IMR-90 (cell line): ENCODE results near the gene SPAG16.

Experiments
- BHLHE40 ChIP-seq: fragments of 150-350 bp; IDR thresholded peaks from 2 replicates; pipeline ENCODE4 v1.6.1; 2016; ENCODE audit warnings: mild to moderate bottlenecking, low read depth, low read length
- CEBPB ChIP-seq: IDR thresholded peaks from 2 replicates; pipeline ENCODE4 v1.6.1; 2012; ENCODE audit warnings: low read depth, low read length, improper control_type of control experiment
- MAFK ChIP-seq: IDR thresholded peaks from 2 replicates; pipeline ENCODE4 v1.6.1; 2012; ENCODE audit warnings: low read depth, low read length, improper control_type of control experiment
- MAZ ChIP-seq: IDR thresholded peaks from 2 replicates; pipeline ENCODE4 v1.6.1; 2012; ENCODE audit warnings: low read depth, mild to moderate bottlenecking, low read length, improper control_type of control experiment, moderate library complexity, borderline replicate concordance
- MXI1 ChIP-seq: IDR thresholded peaks from 2 replicates; pipeline ENCODE4 v1.6.1; 2012; ENCODE audit warnings: low read depth, mild to moderate bottlenecking, low read length, moderate library complexity, borderline replicate concordance
- POLR2A ChIP-seq: IDR thresholded peaks from 2 replicates; pipeline ENCODE4 v1.6.1; 2012; ENCODE audit warnings: mild to moderate bottlenecking, low read depth, low read length
- RAD21 ChIP-seq: IDR thresholded peaks from 2 replicates; pipeline ENCODE4 v1.6.1; 2012; ENCODE audit warnings: low read length, improper control_type of control experiment
- RCOR1 ChIP-seq: IDR thresholded peaks from 2 replicates; pipeline ENCODE4 v1.6.1; 2012; ENCODE audit warnings: mild to moderate bottlenecking, low read length, improper control_type of control experiment; ENCODE audit not compliant: insufficient replicate concordance
- RFX5 ChIP-seq: IDR thresholded peaks from 2 replicates; pipeline ENCODE4 v1.8.0; 2012; ENCODE audit warnings: low read depth, mild to moderate bottlenecking, low read length, moderate library complexity
- TF ChIP-seq, protein P1 (sequence below): fragments of 150-350 bp; IDR thresholded peaks from 2 replicates; pipeline ENCODE4 v1.6.1; 2017; ENCODE audit warnings: mild to moderate bottlenecking, antibody characterized with exemption, low read length, low read depth
- TF ChIP-seq, protein P2 (sequence below): conservative IDR thresholded peaks from 2 replicates; pipeline ENCODE4 v1.5.1; 2012; ENCODE audit warnings: mild to moderate bottlenecking, low read depth, low read length, improper control_type of control experiment
- TF ChIP-seq, protein P3 (sequence below): fragments of 150-350 bp; IDR thresholded peaks from 2 replicates; pipeline ENCODE4 v1.6.1; 2016; ENCODE audit warnings: low read depth, mild to moderate bottlenecking, low read length, moderate library complexity, borderline replicate concordance

DNA sequence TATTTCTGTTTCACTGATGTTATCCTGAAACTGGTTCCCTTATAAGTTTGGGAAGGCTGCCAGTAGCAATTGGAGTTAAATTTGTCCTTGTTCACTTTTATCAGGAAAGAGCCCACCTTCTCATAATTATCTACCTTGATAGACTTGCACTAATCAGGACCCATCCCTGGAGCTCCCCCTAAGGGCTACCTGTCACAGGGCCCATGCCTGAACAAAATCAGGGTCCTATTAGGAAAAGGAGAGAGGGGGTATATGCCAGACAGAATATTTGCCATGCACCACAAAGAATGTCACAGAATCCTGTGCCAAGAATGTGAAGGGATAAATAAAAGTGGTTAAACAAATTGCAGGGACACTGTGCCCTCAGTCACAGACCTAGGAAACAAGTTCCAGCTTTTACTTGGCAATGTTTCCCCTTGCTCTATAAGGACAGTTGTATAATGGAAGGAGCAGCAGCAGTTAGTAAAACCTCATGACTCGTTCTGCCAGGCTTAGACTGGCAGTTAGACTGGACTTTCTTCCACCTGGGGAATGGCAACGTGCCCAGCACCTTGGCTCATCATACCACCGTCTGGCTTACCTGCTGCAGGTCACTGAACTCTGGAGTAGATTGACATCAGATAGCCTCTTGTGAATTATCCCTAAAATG, 1094.3 kb downstream of the SPAG16 start:
- TF ChIP-seq MXI1 = no peak
- no peak for TF ChIP-seq CEBPB
- TF ChIP-seq, protein P1, sequence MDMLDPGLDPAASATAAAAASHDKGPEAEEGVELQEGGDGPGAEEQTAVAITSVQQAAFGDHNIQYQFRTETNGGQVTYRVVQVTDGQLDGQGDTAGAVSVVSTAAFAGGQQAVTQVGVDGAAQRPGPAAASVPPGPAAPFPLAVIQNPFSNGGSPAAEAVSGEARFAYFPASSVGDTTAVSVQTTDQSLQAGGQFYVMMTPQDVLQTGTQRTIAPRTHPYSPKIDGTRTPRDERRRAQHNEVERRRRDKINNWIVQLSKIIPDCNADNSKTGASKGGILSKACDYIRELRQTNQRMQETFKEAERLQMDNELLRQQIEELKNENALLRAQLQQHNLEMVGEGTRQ = no peak
- TF ChIP-seq POLR2A = no peak
- TF ChIP-seq, protein P2, sequence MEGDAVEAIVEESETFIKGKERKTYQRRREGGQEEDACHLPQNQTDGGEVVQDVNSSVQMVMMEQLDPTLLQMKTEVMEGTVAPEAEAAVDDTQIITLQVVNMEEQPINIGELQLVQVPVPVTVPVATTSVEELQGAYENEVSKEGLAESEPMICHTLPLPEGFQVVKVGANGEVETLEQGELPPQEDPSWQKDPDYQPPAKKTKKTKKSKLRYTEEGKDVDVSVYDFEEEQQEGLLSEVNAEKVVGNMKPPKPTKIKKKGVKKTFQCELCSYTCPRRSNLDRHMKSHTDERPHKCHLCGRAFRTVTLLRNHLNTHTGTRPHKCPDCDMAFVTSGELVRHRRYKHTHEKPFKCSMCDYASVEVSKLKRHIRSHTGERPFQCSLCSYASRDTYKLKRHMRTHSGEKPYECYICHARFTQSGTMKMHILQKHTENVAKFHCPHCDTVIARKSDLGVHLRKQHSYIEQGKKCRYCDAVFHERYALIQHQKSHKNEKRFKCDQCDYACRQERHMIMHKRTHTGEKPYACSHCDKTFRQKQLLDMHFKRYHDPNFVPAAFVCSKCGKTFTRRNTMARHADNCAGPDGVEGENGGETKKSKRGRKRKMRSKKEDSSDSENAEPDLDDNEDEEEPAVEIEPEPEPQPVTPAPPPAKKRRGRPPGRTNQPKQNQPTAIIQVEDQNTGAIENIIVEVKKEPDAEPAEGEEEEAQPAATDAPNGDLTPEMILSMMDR = no peak
- no peak for TF ChIP-seq RCOR1
- no peak for TF ChIP-seq MAZ
- TF ChIP-seq BHLHE40 = no peak
- no peak for TF ChIP-seq MAFK
- TF ChIP-seq, protein P3, sequence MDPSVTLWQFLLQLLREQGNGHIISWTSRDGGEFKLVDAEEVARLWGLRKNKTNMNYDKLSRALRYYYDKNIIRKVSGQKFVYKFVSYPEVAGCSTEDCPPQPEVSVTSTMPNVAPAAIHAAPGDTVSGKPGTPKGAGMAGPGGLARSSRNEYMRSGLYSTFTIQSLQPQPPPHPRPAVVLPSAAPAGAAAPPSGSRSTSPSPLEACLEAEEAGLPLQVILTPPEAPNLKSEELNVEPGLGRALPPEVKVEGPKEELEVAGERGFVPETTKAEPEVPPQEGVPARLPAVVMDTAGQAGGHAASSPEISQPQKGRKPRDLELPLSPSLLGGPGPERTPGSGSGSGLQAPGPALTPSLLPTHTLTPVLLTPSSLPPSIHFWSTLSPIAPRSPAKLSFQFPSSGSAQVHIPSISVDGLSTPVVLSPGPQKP = no peak
- no peak for TF ChIP-seq RFX5
- no peak for TF ChIP-seq RAD21
